ENCODE data around the gene CD59. TPM values are rescaled to one million over a fixed set of nuclear protein-coding genes. Genes with fewer than 3 reads are reported as not detected.

The CD59 gene
- 100 to 1,000 TPM in 1 of 2 experiments, 10 to 100 TPM in 1; 95.8 to 100 TPM for total RNA-seq
- polyA plus RNA-seq = 10 to 100 TPM; 68.3 to 76.1 TPM

- Mint-ChIP-seq H3K9me3 (peaks cover 0 to 2% (median 0%) of the 10 kb centered on the region in 8 donors), H3K36me3 (no peaks in the 10 kb centered on the region), H3K4me3 (peak within 1 kb of the TSS; percentile 88 to 96 (median 92)), H3K27me3 (no peaks in the 10 kb centered on the region), H3K27ac (peak within 1 kb of the TSS; percentile 78 to 94 (median 90)), H3K4me1 (peaks cover 25 to 44% (median 37%) of the 10 kb centered on the region in 4 donors)
- Histone ChIP-seq H3K36me3 (ENCODE audit: insufficient read depth, low read length) (no peaks in the 10 kb centered on the region), H3K4me1 (ENCODE audit: insufficient read depth, low read length) (peaks cover 30% of the 10 kb centered on the region), H3K4me3 (ENCODE audit: low read length in 2 of 2) (peak within 1 kb of the TSS; percentile 76 to 91), H3K27ac (ENCODE audit: low read depth, low read length) (peak within 1 kb of the TSS; percentile 75), H3K27me3 (ENCODE audit: insufficient read depth, low read length) (no peaks in the 10 kb centered on the region), H3K9me3 (ENCODE audit: control insufficient read depth in 1 of 2, low read length in 2 of 2) (no peaks in the 10 kb centered on the region)
- CTCF ChIA-PET (ENCODE audit: partially characterized antibody) = no interaction called here
- intact Hi-C loops (cut with micrococcal nuclease) = loop anchor here (1.0 to 10.0 kb wide), 4 partner anchors 36 to 575 kb away; partner anchors contain the start of genes C11orf91, CSTF3 and HIPK3
- POLR2A ChIA-PET (ENCODE audit: partially characterized antibody) = interaction anchor here (1.0 to 4.9 kb wide), 6 partner anchors 26 to 575 kb away, joined by 3 to 33 read pairs (median 4); partner anchors contain the start of genes C11orf91, CSTF3, FBXO3 and HIPK3
- peak; percentile 82 to 89 (median 83) for DNase-seq
Observed at GRCh38 chr11:33736148-33736812, at the start of gene CD59. CD59 (minus strand) TSS chr11:33736423; CDS start chr11:33722445, 13,978 bp downstream.

- intact Hi-C loops (cut with micrococcal nuclease) = no loop called here
- H3K36me3 ChIP-seq (ENCODE audit: insufficient read depth, low read length) = no peaks in the 10 kb centered on the region
- no peaks in the 10 kb centered on the region for H3K27me3 ChIP-seq (ENCODE audit: insufficient read depth, low read length)
- no peak overlapping the region for H3K27ac ChIP-seq (ENCODE audit: low read depth, low read length)
- H3K9me3 Mint-ChIP-seq = peaks cover 0 to 2% (median 0%) of the 10 kb centered on the region in 8 donors
- POLR2A ChIA-PET (ENCODE audit: partially characterized antibody) = no interaction called here
- no peaks in the 10 kb centered on the region for H3K4me1 ChIP-seq (ENCODE audit: insufficient read depth, low read length)
- CTCF ChIA-PET (ENCODE audit: partially characterized antibody) = interaction anchor here (1.8 kb wide), 1 partner anchor 21 kb away, joined by 6 read pairs; no protein-coding TSS in a partner anchor
- H3K4me3 ChIP-seq (ENCODE audit: low read length in 2 of 2) = no peak overlapping the region
- no peak for DNase-seq
- H3K9me3 ChIP-seq (ENCODE audit: control insufficient read depth in 1 of 2, low read length in 2 of 2) = no peaks in the 10 kb centered on the region
- H3K4me3 Mint-ChIP-seq = no peak overlapping the region
- no peaks in the 10 kb centered on the region for H3K4me1 Mint-ChIP-seq
- H3K27ac Mint-ChIP-seq = no peak overlapping the region
- H3K27me3 Mint-ChIP-seq = peaks cover 27 to 28% of the 10 kb centered on the region in 2 donors
- H3K36me3 Mint-ChIP-seq = no peaks in the 10 kb centered on the region
Observed at GRCh38 chr11:33785609-33786008, 49.4 kb upstream of the CD59 start.

- Histone ChIP-seq H3K4me1 (ENCODE audit: insufficient read depth, low read length) (peaks cover 12% of the 10 kb centered on the region), H3K27me3 (ENCODE audit: insufficient read depth, low read length) (no peaks in the 10 kb centered on the region), H3K9me3 (ENCODE audit: control insufficient read depth in 1 of 2, low read length in 2 of 2) (no peaks in the 10 kb centered on the region), H3K36me3 (ENCODE audit: insufficient read depth, low read length) (no peaks in the 10 kb centered on the region), H3K4me3 (ENCODE audit: low read length in 2 of 2) (no peak overlapping the region), H3K27ac (ENCODE audit: low read depth, low read length) (no peak overlapping the region)
- Mint-ChIP-seq H3K36me3 (no peaks in the 10 kb centered on the region), H3K4me3 (peak overlapping the region in 1 of 8 donors; percentile 57), H3K27me3 (peaks cover 23% of the 10 kb centered on the region in 2 donors), H3K4me1 (peaks cover 3 to 22% (median 16%) of the 10 kb centered on the region in 4 donors), H3K27ac (no peak overlapping the region), H3K9me3 (no peaks in the 10 kb centered on the region)
- ChIA-PET CTCF (ENCODE audit: partially characterized antibody) (no interaction called here), POLR2A (ENCODE audit: partially characterized antibody) (no interaction called here)
- intact Hi-C loops (cut with micrococcal nuclease) = loop anchor here (5.0 to 10.0 kb wide), 2 partner anchors 325 to 1137 kb away; partner anchors contain the start of genes APIP, NAT10 and PDHX
- no peak for DNase-seq
Observed at GRCh38 chr11:33779849-33780528, 43.8 kb upstream of the CD59 start.

- Histone ChIP-seq H3K4me3 (ENCODE audit: low read length in 2 of 2) (no peak overlapping the region), H3K27ac (ENCODE audit: low read depth, low read length) (no peak overlapping the region), H3K4me1 (ENCODE audit: insufficient read depth, low read length) (peaks cover 15% of the 10 kb centered on the region), H3K27me3 (ENCODE audit: insufficient read depth, low read length) (no peaks in the 10 kb centered on the region), H3K9me3 (ENCODE audit: control insufficient read depth in 1 of 2, low read length in 2 of 2) (no peaks in the 10 kb centered on the region), H3K36me3 (ENCODE audit: insufficient read depth, low read length) (no peaks in the 10 kb centered on the region)
- Mint-ChIP-seq H3K27ac (peak overlapping the region in 1 of 7 donors; percentile 79), H3K4me3 (no peak overlapping the region), H3K27me3 (peaks cover 16% of the 10 kb centered on the region in 2 donors), H3K36me3 (peaks cover 0 to 9% of the 10 kb centered on the region in 2 donors), H3K4me1 (peaks cover 3 to 33% (median 19%) of the 10 kb centered on the region in 4 donors), H3K9me3 (peaks cover 0 to 3% (median 0%) of the 10 kb centered on the region in 8 donors)
- no peak for DNase-seq
- CTCF ChIA-PET (ENCODE audit: partially characterized antibody) = no interaction called here
- POLR2A ChIA-PET (ENCODE audit: partially characterized antibody) = no interaction called here
- intact Hi-C loops (cut with micrococcal nuclease) = loop anchor here (5.0 to 10.0 kb wide), 2 partner anchors 326 to 1139 kb away; partner anchors contain the start of genes APIP, NAT10 and PDHX
Observed at GRCh38 chr11:33778675-33779074, 42.5 kb upstream of the CD59 start.

- Histone ChIP-seq H3K36me3 (ENCODE audit: insufficient read depth, low read length) (no peaks in the 10 kb centered on the region), H3K27ac (ENCODE audit: low read depth, low read length) (no peak overlapping the region), H3K9me3 (ENCODE audit: control insufficient read depth in 1 of 2, low read length in 2 of 2) (no peaks in the 10 kb centered on the region), H3K27me3 (ENCODE audit: insufficient read depth, low read length) (no peaks in the 10 kb centered on the region), H3K4me1 (ENCODE audit: insufficient read depth, low read length) (peaks cover 21% of the 10 kb centered on the region), H3K4me3 (ENCODE audit: low read length in 2 of 2) (no peak overlapping the region)
- ChIA-PET CTCF (ENCODE audit: partially characterized antibody) (interaction anchor here (1.0 kb wide), 1 partner anchor 30 kb away, joined by 3 read pairs; no protein-coding TSS in a partner anchor), POLR2A (ENCODE audit: partially characterized antibody) (no interaction called here)
- intact Hi-C loops (cut with micrococcal nuclease) = loop anchor here (5.0 to 10.0 kb wide), 2 partner anchors 327 to 1139 kb away; partner anchors contain the start of genes APIP, NAT10 and PDHX
- Mint-ChIP-seq H3K4me1 (peaks cover 7 to 41% (median 24%) of the 10 kb centered on the region in 4 donors), H3K27ac (peak overlapping the region in 5 of 7 donors; percentile 76 to 88 (median 80)), H3K36me3 (peaks cover 0 to 15% of the 10 kb centered on the region in 2 donors), H3K9me3 (peaks cover 0 to 3% (median 0%) of the 10 kb centered on the region in 8 donors), H3K4me3 (peak overlapping the region in 6 of 8 donors; percentile 17 to 57 (median 40)), H3K27me3 (peaks cover 14 to 15% of the 10 kb centered on the region in 2 donors)
- peak; percentile 41 to 76 (median 58) for DNase-seq
Observed at GRCh38 chr11:33777906-33778305, 41.7 kb upstream of the CD59 start.

GRCh38 chr11:33775832-33776470 is 39.7 kb upstream of the CD59 start:
- Mint-ChIP-seq H3K4me3 (peak overlapping the region in 7 of 8 donors; percentile 15 to 97 (median 93)), H3K9me3 (peaks cover 0 to 3% (median 0%) of the 10 kb centered on the region in 8 donors), H3K4me1 (peaks cover 20 to 60% (median 38%) of the 10 kb centered on the region in 4 donors), H3K27me3 (peaks cover 6 to 7% of the 10 kb centered on the region in 2 donors), H3K36me3 (peaks cover 0 to 20% of the 10 kb centered on the region in 2 donors), H3K27ac (peak overlapping the region in 5 of 7 donors; percentile 68 to 99 (median 98))
- ChIA-PET CTCF (ENCODE audit: partially characterized antibody) (no interaction called here), POLR2A (ENCODE audit: partially characterized antibody) (interaction anchor here (2.1 to 3.5 kb wide), 2 partner anchors 40 to 275 kb away, joined by 7 to 24 read pairs; partner anchors contain the start of genes CAPRIN1 and CD59)
- H3K36me3 ChIP-seq (ENCODE audit: insufficient read depth, low read length) = no peaks in the 10 kb centered on the region
- intact Hi-C loops (cut with micrococcal nuclease) = loop anchor here (5.0 to 10.0 kb wide), 2 partner anchors 329 to 1141 kb away; partner anchors contain the start of genes APIP, NAT10 and PDHX
- H3K4me3 ChIP-seq (ENCODE audit: low read length in 2 of 2) = no peak overlapping the region
- H3K27ac ChIP-seq (ENCODE audit: low read depth, low read length) = no peak overlapping the region
- no peaks in the 10 kb centered on the region for H3K9me3 ChIP-seq (ENCODE audit: control insufficient read depth in 1 of 2, low read length in 2 of 2)
- DNase-seq = no peak
- H3K27me3 ChIP-seq (ENCODE audit: insufficient read depth, low read length) = no peaks in the 10 kb centered on the region
- H3K4me1 ChIP-seq (ENCODE audit: insufficient read depth, low read length) = peaks cover 41% of the 10 kb centered on the region

Data from CD4-positive, alpha-beta memory T cell (primary cell).